IMR-90 (cell line): ENCODE results near the gene CDK2AP2. TPM values are rescaled to one million over a fixed set of nuclear protein-coding genes. Genes with fewer than 3 reads are reported as not detected.
A peak's percentile ranks its signal among the peaks of the same experiment; 100 is the strongest.

Source experiments
- ATAC-seq: fragments of 200-7000 bp; cut with Tn5 transposase; 2 replicates; pipeline ENCODE4 v1.9.1; 2020; ENCODE audit warnings: low read depth, mild to moderate bottlenecking, moderate library complexity
- BruUV-seq: library from RNA; stranded (reverse); fragments of 400-500 nt; replicated peaks from 2 replicates; lab custom pipeline; 2021; lab: Mats Ljungman, UMichigan
- CTCF ChIA-PET: fragments of 300-600 bp; formaldehyde crosslinking; extraction: SDS; loops from one replicate; lab custom pipeline; 2021; ENCODE audit warnings: antibody characterized with exemption; lab: Yijun Ruan, JAX
- POLR2A ChIA-PET: fragments of 300-600 bp; sonication (Branson Sonifier 250); formaldehyde crosslinking; loops from one replicate; lab custom pipeline; 2022; ENCODE audit warnings: antibody characterized with exemption; ENCODE audit not compliant: unreplicated experiment; lab: Charles Lee
- DNase-seq: peaks from one replicate; pipeline ENCODE4 v3.0.0; 2013
- H2AFZ ChIP-seq: replicated peaks from 2 replicates; pipeline ENCODE3; 2013; ENCODE audit warnings: low read length, mild to moderate bottlenecking; ENCODE audit not compliant: poor library complexity
- H2AK5ac ChIP-seq: 2 replicates; pipeline ENCODE4 v1.6.1; 2013; ENCODE audit warnings: low read depth, low read length, inconsistent platforms
- H2AK9ac ChIP-seq: replicated peaks from 2 replicates; pipeline ENCODE3; 2013; ENCODE audit warnings: mild to moderate bottlenecking, low read depth, low read length, moderate library complexity; ENCODE audit not compliant: poor library complexity
- H2BK120ac ChIP-seq: 2 replicates; pipeline ENCODE4 v1.6.1; 2013; ENCODE audit warnings: low read depth, low read length, inconsistent platforms
- H2BK15ac ChIP-seq: 3 replicates; pipeline ENCODE4 v1.6.1; 2013; ENCODE audit warnings: low read depth, low read length, inconsistent platforms
- H2BK20ac ChIP-seq: 2 replicates; pipeline ENCODE4 v1.6.1; 2013; ENCODE audit warnings: low read depth, mild to moderate bottlenecking, inconsistent platforms, low read length, moderate library complexity
- H2BK5ac ChIP-seq: 2 replicates; pipeline ENCODE4 v1.6.1; 2013; ENCODE audit warnings: mild to moderate bottlenecking, low read depth, low read length, inconsistent platforms; ENCODE audit not compliant: poor library complexity, severe bottlenecking
- H3K14ac ChIP-seq: replicated peaks from 2 replicates; pipeline ENCODE4 v1.6.1; 2013; ENCODE audit warnings: low read depth, low read length, inconsistent platforms
- H3K18ac ChIP-seq: 2 replicates; pipeline ENCODE4 v1.6.1; 2013; ENCODE audit warnings: low read depth, low read length, control low read depth
- H3K23ac ChIP-seq: 2 replicates; pipeline ENCODE4 v1.6.1; 2013; ENCODE audit warnings: low read depth, low read length, inconsistent platforms
- H3K27ac ChIP-seq: 2 replicates; pipeline ENCODE4 v1.5.1; 2013; ENCODE audit warnings: mild to moderate bottlenecking, control low read depth, low read length; ENCODE audit not compliant: insufficient read depth
- H3K27me3 ChIP-seq: 2 replicates; pipeline ENCODE4 v1.6.1; 2013; ENCODE audit warnings: low read length; ENCODE audit not compliant: control insufficient read depth, insufficient read depth
- H3K36me3 ChIP-seq: 2 replicates; pipeline ENCODE4 v1.6.1; 2013; ENCODE audit warnings: low read length, mixed read lengths; ENCODE audit not compliant: control insufficient read depth, insufficient read depth
- H3K4ac ChIP-seq: 2 replicates; pipeline ENCODE4 v1.6.1; 2013; ENCODE audit warnings: low read depth, low read length, inconsistent platforms
- H3K4me1 ChIP-seq: 2 replicates; pipeline ENCODE4 v1.6.1; 2013; ENCODE audit warnings: low read length, mixed read lengths; ENCODE audit not compliant: control insufficient read depth, insufficient read depth
- H3K4me2 ChIP-seq: 2 replicates; pipeline ENCODE4 v1.6.1; 2013; ENCODE audit warnings: low read depth, mild to moderate bottlenecking, control low read depth, low read length, moderate library complexity
- H3K4me3 ChIP-seq: 2 replicates; pipeline ENCODE4 v1.5.1; 2013; ENCODE audit warnings: low read depth, mild to moderate bottlenecking, control low read depth, low read length, moderate library complexity; ENCODE audit not compliant: insufficient read depth
- H3K56ac ChIP-seq: 2 replicates; pipeline ENCODE4 v1.6.1; 2013; ENCODE audit warnings: low read length, inconsistent platforms; ENCODE audit not compliant: insufficient read depth; ENCODE audit errors: extremely low read depth
- H3K79me1 ChIP-seq, 2 experiments: 2 replicates each; pipeline ENCODE4 v1.6.1; 2013; ENCODE audit warnings: low read length in 2 of 2, inconsistent platforms in 1 of 2, low read depth in 1 of 2
- H3K9ac ChIP-seq: 2 replicates; pipeline ENCODE4 v1.6.1; 2013; ENCODE audit warnings: low read depth, low read length, control low read depth
- H3K9me1 ChIP-seq: 2 replicates; pipeline ENCODE4 v1.6.1; 2013; ENCODE audit warnings: low read length, inconsistent platforms; ENCODE audit not compliant: insufficient read depth
- H3K9me3 ChIP-seq: 2 replicates; pipeline ENCODE4 v1.6.1; 2013; ENCODE audit warnings: low read length; ENCODE audit not compliant: control insufficient read depth, insufficient read depth
- H4K20me1 ChIP-seq: 2 replicates; pipeline ENCODE4 v1.6.1; 2013; ENCODE audit warnings: low read length, inconsistent platforms; ENCODE audit not compliant: insufficient read depth
- H4K5ac ChIP-seq: 2 replicates; pipeline ENCODE4 v1.6.1; 2013; ENCODE audit warnings: mild to moderate bottlenecking, low read depth, low read length, control low read depth
- H4K8ac ChIP-seq, 2 experiments: 2 replicates each; pipeline ENCODE4 v1.6.1; 2013; ENCODE audit warnings: low read depth in 2 of 2, low read length in 2 of 2, control low read depth in 1 of 2, inconsistent platforms in 1 of 2
- H4K91ac ChIP-seq: 2 replicates; pipeline ENCODE4 v1.6.1; 2013; ENCODE audit warnings: low read depth, low read length, inconsistent platforms; ENCODE audit not compliant: insufficient read depth
- BHLHE40 ChIP-seq: fragments of 150-350 bp; IDR thresholded peaks from 2 replicates; pipeline ENCODE4 v1.6.1; 2016; ENCODE audit warnings: mild to moderate bottlenecking, low read depth, low read length
- CEBPB ChIP-seq: IDR thresholded peaks from 2 replicates; pipeline ENCODE4 v1.6.1; 2012; ENCODE audit warnings: low read depth, low read length, improper control_type of control experiment
- CTCF ChIP-seq: conservative IDR thresholded peaks from 2 replicates; pipeline ENCODE4 v1.5.1; 2012; ENCODE audit warnings: mild to moderate bottlenecking, low read depth, low read length, improper control_type of control experiment
- FOS ChIP-seq: fragments of 150-350 bp; IDR thresholded peaks from 2 replicates; pipeline ENCODE4 v1.6.1; 2016; ENCODE audit warnings: low read depth, low read length
- MAFK ChIP-seq: IDR thresholded peaks from 2 replicates; pipeline ENCODE4 v1.6.1; 2012; ENCODE audit warnings: low read depth, low read length, improper control_type of control experiment
- MAZ ChIP-seq: IDR thresholded peaks from 2 replicates; pipeline ENCODE4 v1.6.1; 2012; ENCODE audit warnings: low read depth, mild to moderate bottlenecking, low read length, improper control_type of control experiment, moderate library complexity, borderline replicate concordance
- MXI1 ChIP-seq: IDR thresholded peaks from 2 replicates; pipeline ENCODE4 v1.6.1; 2012; ENCODE audit warnings: low read depth, mild to moderate bottlenecking, low read length, moderate library complexity, borderline replicate concordance
- NFE2L2 ChIP-seq: fragments of 150-350 bp; IDR thresholded peaks from 2 replicates; pipeline ENCODE4 v1.6.1; 2016; ENCODE audit warnings: low read depth, mild to moderate bottlenecking, low read length
- POLR2A ChIP-seq: IDR thresholded peaks from 2 replicates; pipeline ENCODE4 v1.6.1; 2012; ENCODE audit warnings: mild to moderate bottlenecking, low read depth, low read length
- RAD21 ChIP-seq: IDR thresholded peaks from 2 replicates; pipeline ENCODE4 v1.6.1; 2012; ENCODE audit warnings: low read length, improper control_type of control experiment
- RCOR1 ChIP-seq: IDR thresholded peaks from 2 replicates; pipeline ENCODE4 v1.6.1; 2012; ENCODE audit warnings: mild to moderate bottlenecking, low read length, improper control_type of control experiment; ENCODE audit not compliant: insufficient replicate concordance
- USF2 ChIP-seq: fragments of 150-350 bp; IDR thresholded peaks from 2 replicates; pipeline ENCODE4 v1.6.1; 2017; ENCODE audit warnings: mild to moderate bottlenecking, antibody characterized with exemption, low read length, low read depth
- WGBS, 2 experiments: methylation state at CpG; one replicate each; pipeline versions ENCODE4 v1.1.5 to v1.1.7; 2013; ENCODE audit warnings: missing lambda C conversion rate in 2 of 2; ENCODE audit not compliant: insufficient read length in 1 of 2; ENCODE audit errors: extremely low coverage in 2 of 2; 5-methylcytosine and 5-hydroxymethylcytosine counted together
- dilution Hi-C: fragments of 300-500 bp; cut with HindIII; formaldehyde crosslinking; loops from one replicate; pipeline ENCODE4 v1.14.3; 2018; ENCODE audit warnings: low sequenced_read_pairs; ENCODE audit not compliant: unreplicated experiment
- in situ Hi-C: fragments of 300-500 bp; cut with MboI; formaldehyde crosslinking; loops from 3 replicates; pipeline ENCODE4 v1.14.3; 2019; ENCODE audit warnings: low sequenced_read_pairs, inconsistent platforms, mixed read lengths
- intact Hi-C: fragments of 100-400 bp; cut with micrococcal nuclease; formaldehyde crosslinking; loops from 2 replicates; pipeline ENCODE4 v1.10.0; 2022
- polyA plus RNA-seq, 3 experiments: library from polyadenylated mRNA; depleted of rRNA; stranded (reverse); fragments of >200 nt; gene quantifications; 2 replicates each; pipeline ENCODE4 v1.2.3, GENCODE V29; 2012; ENCODE audit warnings: low replicate concordance in 1 of 3
- total RNA-seq: library from RNA; depleted of rRNA; stranded (reverse); fragments of >200 nt; gene quantifications from 2 replicates; pipeline ENCODE4 v1.2.3, GENCODE V29; 2012

The CDK2AP2 gene
- total and polyA plus RNA-seq, 2 of the 4 experiments (the other 2 are of a cell fraction), result 8.1 to 44.7 TPM

- H3K27me3 ChIP-seq, result no peaks in the 10 kb centered on the region; the same call in 1 of the 2 replicates
- no peak overlapping the region; the same call in 1 of the 2 replicates for H3K4me3 ChIP-seq
- ChIA-PET POLR2A (no interaction called here), CTCF (no interaction called here)
- intact Hi-C loops (no loop called here), in situ Hi-C loops (no loop called here), dilution Hi-C loops (no loop called here)
- TF ChIP-seq BHLHE40 (no peak), MAFK (no peak), RCOR1 (no peak), CEBPB (no peak), POLR2A (no peak), NFE2L2 (no peak), CTCF (no peak), MAZ (no peak), FOS (no peak), RAD21 (no peak), MXI1 (no peak), USF2 (no peak)
- no peaks in the 10 kb centered on the region for H4K20me1 ChIP-seq
- BruUV-seq, result no TSS peak
- no peak overlapping the region for H3K56ac ChIP-seq
- H2BK5ac ChIP-seq, result peak overlapping the region; percentile 56
- peaks cover 2% of the 10 kb centered on the region; the same call in 1 of the 2 replicates for H3K36me3 ChIP-seq
- H2AK9ac ChIP-seq, result peak overlapping the region; percentile 84
- DNase-seq (no peak), ATAC-seq (no peak)
- H3K23ac ChIP-seq, result no peak overlapping the region
- H3K9ac ChIP-seq, result no peak overlapping the region
- H3K18ac ChIP-seq, result no peak overlapping the region
- peak overlapping the region; percentile 95 for H2AFZ ChIP-seq
- H4K8ac ChIP-seq, result peak overlapping the region; percentile 88 to 92; a peak in 2 of 4 replicates
- peak overlapping the region; percentile 68 for H3K4me2 ChIP-seq
- H3K9me1 ChIP-seq, result peaks cover 12% of the 10 kb centered on the region
- no peaks in the 10 kb centered on the region for H3K9me3 ChIP-seq
- no peak overlapping the region for H3K27ac ChIP-seq
- H3K4ac ChIP-seq, result 0 out of 2 replicates have a peak overlapping the region, but pooled peaks have one; percentile 69
- H3K14ac ChIP-seq, result no peak overlapping the region
- H2AK5ac ChIP-seq, result no peak overlapping the region
- 100% methylated on average over 4 of the region's 20 CpGs; no CpG with 5 or more reads in 1 of the 2 experiments for WGBS, 2 experiments
- no peak overlapping the region for H2BK20ac ChIP-seq
- peaks cover 4 to 24% of the 10 kb centered on the region in 2 experiments; a peak in 2 of 4 replicates for H3K79me1 ChIP-seq
- H2BK15ac ChIP-seq, result no peak overlapping the region
- peak overlapping the region; percentile 47; the same call in 1 of the 2 replicates for H4K91ac ChIP-seq
- peak overlapping the region; percentile 87 for H4K5ac ChIP-seq
- H3K4me1 ChIP-seq, result peaks cover 9% of the 10 kb centered on the region
- no peak overlapping the region for H2BK120ac ChIP-seq
These were observed 44.1 kb downstream of the CDK2AP2 start for GRCh38 chr11:67463680-67464410.
